ENCODE data around the gene VPS29. TPM values are rescaled to one million over a fixed set of nuclear protein-coding genes. Genes with fewer than 3 reads are reported as not detected.
"Not testable (repeated sequence)": the region's sequence is repeated elsewhere in the genome, so short reads cannot be mapped to it uniquely, and the experiment has no call there.

Gene VPS29
- total and polyA plus RNA-seq, 4 donors, result 73.7 to 177 (median 134) TPM

DNA sequence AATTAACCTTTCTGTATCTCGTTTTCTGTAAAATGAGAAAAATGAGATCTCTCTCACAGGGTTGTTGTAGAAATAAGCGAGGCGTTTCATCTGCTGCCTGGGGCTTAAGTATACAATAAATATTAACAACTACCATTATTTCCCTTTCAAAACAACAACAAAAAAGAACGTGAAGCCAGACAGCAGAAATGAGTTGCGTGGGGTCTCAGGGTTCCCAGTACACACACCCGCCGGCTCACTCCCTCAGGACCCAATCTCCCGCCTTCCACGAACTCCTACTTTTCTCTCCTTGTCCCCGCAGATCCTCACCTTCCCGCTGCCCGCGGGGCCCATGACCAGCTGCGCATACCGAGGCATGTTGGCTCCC is 34.1 kb downstream of the VPS29 start:
- Histone ChIP-seq H3K4me3 (peak overlapping the region; percentile 67), H3K9me3 (ENCODE audit: control insufficient read depth in 4 of 4, insufficient read depth in 3 of 4, low read length in 3 of 4) (no peaks in the 10 kb centered on the region), H3K4me1 (ENCODE audit: control insufficient read depth in 5 of 5, insufficient read depth in 5 of 5, low read length in 5 of 5) (peaks cover 4 to 17% (median 8%) of the 10 kb centered on the region in 5 donors), H3K36me3 (ENCODE audit: control insufficient read depth in 4 of 4, insufficient read depth in 4 of 4, low read length in 4 of 4) (peaks cover 0 to 11% (median 6%) of the 10 kb centered on the region in 4 donors), H3K27ac (ENCODE audit: low read depth in 1 of 2, low read length in 1 of 2) (peak overlapping the region; percentile 75 to 78), H3K27me3 (ENCODE audit: control insufficient read depth in 3 of 3, insufficient read depth in 3 of 3, low read length in 2 of 3) (no peaks in the 10 kb centered on the region), H3K9ac (ENCODE audit: insufficient read depth in 1 of 2, low read length in 2 of 2) (peak overlapping the region; percentile 67 to 86)
- ATAC-seq (ENCODE audit: insufficient read depth, low FRiP score) (no peak), DNase-seq (no peak)
- 1% methylated on average over 15 of the region's 15 CpGs for WGBS, 2 donors
- TF ChIP-seq, protein P1, sequence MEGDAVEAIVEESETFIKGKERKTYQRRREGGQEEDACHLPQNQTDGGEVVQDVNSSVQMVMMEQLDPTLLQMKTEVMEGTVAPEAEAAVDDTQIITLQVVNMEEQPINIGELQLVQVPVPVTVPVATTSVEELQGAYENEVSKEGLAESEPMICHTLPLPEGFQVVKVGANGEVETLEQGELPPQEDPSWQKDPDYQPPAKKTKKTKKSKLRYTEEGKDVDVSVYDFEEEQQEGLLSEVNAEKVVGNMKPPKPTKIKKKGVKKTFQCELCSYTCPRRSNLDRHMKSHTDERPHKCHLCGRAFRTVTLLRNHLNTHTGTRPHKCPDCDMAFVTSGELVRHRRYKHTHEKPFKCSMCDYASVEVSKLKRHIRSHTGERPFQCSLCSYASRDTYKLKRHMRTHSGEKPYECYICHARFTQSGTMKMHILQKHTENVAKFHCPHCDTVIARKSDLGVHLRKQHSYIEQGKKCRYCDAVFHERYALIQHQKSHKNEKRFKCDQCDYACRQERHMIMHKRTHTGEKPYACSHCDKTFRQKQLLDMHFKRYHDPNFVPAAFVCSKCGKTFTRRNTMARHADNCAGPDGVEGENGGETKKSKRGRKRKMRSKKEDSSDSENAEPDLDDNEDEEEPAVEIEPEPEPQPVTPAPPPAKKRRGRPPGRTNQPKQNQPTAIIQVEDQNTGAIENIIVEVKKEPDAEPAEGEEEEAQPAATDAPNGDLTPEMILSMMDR (IDR thresholded peaks at IDR 0.05; ENCODE audit: control extremely low read depth, extremely low read depth), result no peak

DNA sequence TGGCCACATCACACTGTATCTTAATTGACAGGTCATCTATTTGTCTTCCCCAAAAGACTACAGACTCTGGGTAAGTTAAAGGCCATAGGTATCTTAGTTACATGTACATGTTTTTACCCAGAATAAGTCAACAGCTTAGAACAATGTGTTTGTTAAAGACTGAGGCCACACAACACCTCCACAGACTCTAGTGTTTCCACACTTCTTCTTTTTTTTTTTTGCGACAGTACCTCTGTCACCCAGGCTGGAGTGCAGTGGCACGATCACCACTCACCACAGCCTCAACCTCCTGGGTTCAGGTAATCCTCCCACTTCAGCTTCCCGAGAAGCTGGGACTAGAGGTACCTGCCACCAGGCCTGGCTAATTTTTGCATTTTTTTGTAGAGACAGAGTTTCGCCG is 35.1 kb downstream of the VPS29 start:
- Histone ChIP-seq H3K9ac (ENCODE audit: insufficient read depth in 1 of 2, low read length in 2 of 2) (peak overlapping the region in 1 of 2 donors; percentile 86), H3K9me3 (ENCODE audit: control insufficient read depth in 4 of 4, insufficient read depth in 3 of 4, low read length in 3 of 4) (no peaks in the 10 kb centered on the region), H3K36me3 (ENCODE audit: control insufficient read depth in 4 of 4, insufficient read depth in 4 of 4, low read length in 4 of 4) (peaks cover 0 to 12% (median 8%) of the 10 kb centered on the region in 4 donors), H3K27me3 (ENCODE audit: control insufficient read depth in 3 of 3, insufficient read depth in 3 of 3, low read length in 2 of 3) (no peaks in the 10 kb centered on the region), H3K4me1 (ENCODE audit: control insufficient read depth in 5 of 5, insufficient read depth in 5 of 5, low read length in 5 of 5) (peaks cover 4 to 17% (median 8%) of the 10 kb centered on the region in 5 donors), H3K27ac (ENCODE audit: low read depth in 1 of 2, low read length in 1 of 2) (no peak overlapping the region), H3K4me3 (no peak overlapping the region)
- TF ChIP-seq, protein P1 (IDR thresholded peaks at IDR 0.05; ENCODE audit: control extremely low read depth, extremely low read depth), result no peak
- WGBS, 2 donors, result 56 to 61% methylated on average over 5 of the region's 5 CpGs
- ATAC-seq (ENCODE audit: insufficient read depth, low FRiP score), result no peak
- no peak for DNase-seq

DNA sequence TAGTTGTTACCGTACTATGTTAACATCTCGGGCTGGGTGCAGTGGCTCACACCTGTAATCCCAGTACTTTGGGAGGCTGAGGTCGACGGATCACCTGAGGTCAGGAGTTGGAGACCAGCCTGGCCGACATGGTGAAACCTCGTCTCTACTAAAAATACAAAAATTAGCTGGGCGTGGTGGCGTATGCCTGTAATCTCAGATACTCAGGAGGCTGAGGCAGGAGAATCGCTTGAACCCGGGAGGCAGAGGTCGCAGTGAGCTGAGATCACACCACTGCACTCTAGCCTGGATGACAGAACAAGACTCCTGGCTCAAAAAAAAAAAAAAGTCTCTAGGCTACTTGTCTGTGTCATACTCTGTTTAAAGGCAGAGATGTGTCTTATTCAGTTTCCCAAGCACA is 36.1 kb downstream of the VPS29 start:
- 94 to 96% methylated on average over 11 of the region's 11 CpGs for WGBS, 2 donors
- H3K27ac ChIP-seq (ENCODE audit: low read depth in 1 of 2, low read length in 1 of 2); ATAC-seq (ENCODE audit: insufficient read depth, low FRiP score); DNase-seq; H3K4me3 ChIP-seq; H3K9ac ChIP-seq (ENCODE audit: insufficient read depth in 1 of 2, low read length in 2 of 2); H3K9me3 ChIP-seq (ENCODE audit: control insufficient read depth in 4 of 4, insufficient read depth in 3 of 4, low read length in 3 of 4); H3K27me3 ChIP-seq (ENCODE audit: control insufficient read depth in 3 of 3, insufficient read depth in 3 of 3, low read length in 2 of 3): not testable (repeated sequence)
- peaks cover 0 to 12% (median 8%) of the 10 kb centered on the region in 4 donors for H3K36me3 ChIP-seq (ENCODE audit: control insufficient read depth in 4 of 4, insufficient read depth in 4 of 4, low read length in 4 of 4)
- peaks cover 4 to 17% (median 8%) of the 10 kb centered on the region in 5 donors for H3K4me1 ChIP-seq (ENCODE audit: control insufficient read depth in 5 of 5, insufficient read depth in 5 of 5, low read length in 5 of 5)

DNA sequence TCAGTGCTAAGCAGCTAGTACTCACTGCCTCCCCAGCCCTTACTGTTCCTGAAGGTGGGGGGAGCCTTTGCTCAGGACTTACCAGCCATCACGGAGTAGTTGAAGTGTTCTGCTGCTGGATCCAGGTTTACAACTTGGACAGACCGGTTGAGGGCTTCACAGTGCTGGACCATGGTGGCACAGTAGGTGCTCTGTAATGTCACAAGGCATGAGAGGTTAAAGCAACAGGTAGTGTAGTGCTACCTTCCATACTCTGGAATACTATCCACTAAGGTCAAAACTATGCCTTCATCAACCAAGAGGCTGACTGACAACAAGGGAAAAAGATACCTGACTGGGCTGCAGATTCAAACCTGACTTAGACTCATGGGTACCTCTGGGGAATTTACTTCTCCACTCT is 36.9 kb downstream of the VPS29 start:
- no peak overlapping the region for H3K9ac ChIP-seq (ENCODE audit: insufficient read depth in 1 of 2, low read length in 2 of 2)
- WGBS, 2 donors, result 92 to 95% methylated on average over 2 of the region's 2 CpGs
- H3K4me1 ChIP-seq (ENCODE audit: control insufficient read depth in 5 of 5, insufficient read depth in 5 of 5, low read length in 5 of 5), result peaks cover 4 to 17% (median 8%) of the 10 kb centered on the region in 5 donors
- H3K4me3 ChIP-seq, result no peak overlapping the region
- H3K9me3 ChIP-seq (ENCODE audit: control insufficient read depth in 4 of 4, insufficient read depth in 3 of 4, low read length in 3 of 4), result no peaks in the 10 kb centered on the region
- ATAC-seq (ENCODE audit: insufficient read depth, low FRiP score), result no peak
- H3K27ac ChIP-seq (ENCODE audit: low read depth in 1 of 2, low read length in 1 of 2), result no peak overlapping the region
- peaks cover 0 to 14% (median 9%) of the 10 kb centered on the region in 4 donors for H3K36me3 ChIP-seq (ENCODE audit: control insufficient read depth in 4 of 4, insufficient read depth in 4 of 4, low read length in 4 of 4)
- TF ChIP-seq, protein P1 (IDR thresholded peaks at IDR 0.05; ENCODE audit: control extremely low read depth, extremely low read depth), result no peak
- DNase-seq, result no peak
- no peaks in the 10 kb centered on the region for H3K27me3 ChIP-seq (ENCODE audit: control insufficient read depth in 3 of 3, insufficient read depth in 3 of 3, low read length in 2 of 3)

DNA sequence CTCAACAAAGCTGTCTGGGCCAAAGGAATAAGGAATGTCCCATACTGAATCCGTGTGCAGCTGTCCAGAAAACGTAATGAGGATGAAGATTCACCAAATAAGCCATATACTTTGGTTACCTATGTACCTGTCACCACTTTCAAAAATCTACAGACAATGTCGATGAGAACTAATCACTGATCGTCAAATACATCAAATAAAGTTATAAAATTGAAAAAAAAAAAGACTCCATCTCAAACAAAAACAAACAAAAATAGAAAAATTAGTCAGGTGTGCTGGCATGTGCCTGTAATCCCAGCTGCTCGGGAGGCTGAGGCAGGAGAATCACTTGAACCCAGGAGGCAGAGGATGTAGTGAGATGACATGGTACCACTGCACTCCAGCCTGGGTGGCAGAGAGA is 40.7 kb downstream of the VPS29 start:
- H3K27me3 ChIP-seq (ENCODE audit: control insufficient read depth in 3 of 3, insufficient read depth in 3 of 3, low read length in 2 of 3); H3K27ac ChIP-seq (ENCODE audit: low read depth in 1 of 2, low read length in 1 of 2); DNase-seq; ATAC-seq (ENCODE audit: insufficient read depth, low FRiP score); H3K9me3 ChIP-seq (ENCODE audit: control insufficient read depth in 4 of 4, insufficient read depth in 3 of 4, low read length in 3 of 4); H3K4me3 ChIP-seq; H3K4me1 ChIP-seq (ENCODE audit: control insufficient read depth in 5 of 5, insufficient read depth in 5 of 5, low read length in 5 of 5); H3K9ac ChIP-seq (ENCODE audit: insufficient read depth in 1 of 2, low read length in 2 of 2): not testable (repeated sequence)
- peaks cover 6 to 27% (median 17%) of the 10 kb centered on the region in 4 donors for H3K36me3 ChIP-seq (ENCODE audit: control insufficient read depth in 4 of 4, insufficient read depth in 4 of 4, low read length in 4 of 4)
- 91 to 94% methylated on average over 5 of the region's 5 CpGs for WGBS, 2 donors
